ACC112 (cell line): ENCODE results near the gene PAPSS1.

Source experiments
- H2AFZ ChIP-seq: fragments of 200-600 bp; sonication (generic); one replicate; pipeline ENCODE4 v1.6.0; 2017; ENCODE audit warnings: antibody characterized with exemption, low read length; ENCODE audit not compliant: unreplicated experiment
- H3K27ac ChIP-seq: fragments of 200-600 bp; sonication (generic); 2 replicates; pipeline ENCODE4 v1.5.1; 2014; ENCODE audit warnings: low read depth, mild to moderate bottlenecking, antibody characterized with exemption, low read length, moderate library complexity
- H3K27me3 ChIP-seq: fragments of 200-600 bp; sonication (generic); 2 replicates; pipeline ENCODE4 v1.6.1; 2014; ENCODE audit warnings: mild to moderate bottlenecking, antibody characterized with exemption, low read length, moderate library complexity, mixed read lengths; ENCODE audit not compliant: insufficient read depth
- H3K36me3 ChIP-seq: fragments of 200-600 bp; sonication (generic); 2 replicates; pipeline ENCODE4 v1.6.1; 2016; ENCODE audit warnings: mild to moderate bottlenecking, antibody characterized with exemption, low read length, moderate library complexity, mixed read lengths; ENCODE audit not compliant: insufficient read depth
- H3K4me1 ChIP-seq: fragments of 200-600 bp; sonication (generic); one replicate; pipeline ENCODE4 v1.6.1; 2016; ENCODE audit warnings: low read length, mixed read lengths; ENCODE audit not compliant: insufficient read depth, unreplicated experiment, control insufficient read depth
- H3K4me3 ChIP-seq: fragments of 200-600 bp; sonication (generic); 2 replicates; pipeline ENCODE4 v1.5.1; 2014; ENCODE audit warnings: mild to moderate bottlenecking, low read depth, low read length
- H3K79me2 ChIP-seq: fragments of 200-600 bp; sonication (generic); one replicate; pipeline ENCODE4 v1.6.0; 2016; ENCODE audit warnings: low read length; ENCODE audit not compliant: control insufficient read depth, unreplicated experiment, insufficient read depth

The PAPSS1 gene

DNA sequence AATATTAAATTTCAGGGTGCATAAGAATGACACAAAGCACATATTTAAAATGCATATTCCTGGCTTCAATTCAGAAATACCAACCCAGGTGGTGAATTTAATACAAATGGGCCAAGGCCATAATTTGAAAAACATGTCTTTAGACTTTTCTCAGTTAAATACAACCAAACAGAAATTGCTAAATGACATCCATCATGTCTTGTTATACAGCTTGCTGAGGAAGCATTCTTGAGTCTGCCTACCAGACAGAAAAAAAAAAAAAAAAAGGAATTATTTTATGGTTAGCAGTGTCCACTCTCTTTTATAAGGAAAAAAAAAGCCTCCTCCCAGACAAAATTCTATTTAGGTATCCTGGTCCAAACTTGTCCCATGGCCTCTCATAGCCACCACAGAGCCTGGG is 119.1 kb downstream of the PAPSS1 start:
- Histone ChIP-seq H3K4me1 (no peaks in the 10 kb centered on the region), H3K36me3 (no peaks in the 10 kb centered on the region), H3K79me2 (no peaks in the 10 kb centered on the region), H3K27ac (no peak overlapping the region), H3K27me3 (peaks cover 1% of the 10 kb centered on the region; the same call in 1 of the 2 replicates), H3K4me3 (no peak overlapping the region), H2AFZ (no peak overlapping the region)

DNA sequence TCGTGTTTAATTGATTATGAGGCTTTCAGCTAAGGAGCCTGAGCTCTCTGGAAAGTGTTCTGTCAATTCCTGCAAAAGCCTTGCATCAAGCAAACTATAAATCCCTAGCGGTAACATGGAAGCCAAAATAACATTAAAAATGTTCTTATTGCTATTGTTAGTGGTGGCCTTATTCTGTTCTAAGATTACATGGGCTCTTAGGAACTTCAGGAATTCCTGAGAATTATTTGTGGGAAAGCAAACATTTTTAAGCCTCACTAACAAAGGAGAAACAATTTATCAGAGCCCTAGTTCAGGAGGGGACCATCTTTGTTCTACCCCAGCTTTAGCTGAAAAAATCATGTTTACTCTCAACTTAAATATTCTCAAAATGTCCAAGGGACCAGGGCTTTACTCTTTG is 119.6 kb downstream of the PAPSS1 start:
- H3K4me3 ChIP-seq = no peak overlapping the region
- H3K4me1 ChIP-seq = no peaks in the 10 kb centered on the region
- H3K36me3 ChIP-seq = no peaks in the 10 kb centered on the region
- no peak overlapping the region for H2AFZ ChIP-seq
- no peak overlapping the region for H3K27ac ChIP-seq
- H3K27me3 ChIP-seq = peaks cover 4% of the 10 kb centered on the region; the same call in 1 of the 2 replicates
- H3K79me2 ChIP-seq = no peaks in the 10 kb centered on the region

DNA sequence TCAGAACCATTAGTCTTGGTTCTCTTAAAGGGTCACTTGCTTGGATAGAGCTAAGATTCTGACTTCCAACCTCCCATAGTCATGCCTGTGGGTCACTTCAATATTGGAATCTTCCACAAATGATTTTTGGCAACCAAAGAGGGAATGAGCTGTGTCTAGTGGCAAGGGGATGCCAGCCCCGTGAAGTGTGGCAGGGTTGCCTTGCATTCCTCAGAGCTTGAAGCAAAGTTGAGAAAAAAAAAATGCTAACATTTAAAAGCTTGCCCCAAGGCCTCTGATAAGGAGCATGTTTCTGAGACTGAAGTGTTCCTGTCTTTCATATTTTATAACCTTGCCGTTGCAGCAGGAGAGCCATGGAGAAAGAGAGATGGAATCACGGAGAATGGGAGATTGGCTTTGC is 120.2 kb downstream of the PAPSS1 start:
- Histone ChIP-seq H2AFZ (no peak overlapping the region), H3K27ac (no peak overlapping the region)

DNA sequence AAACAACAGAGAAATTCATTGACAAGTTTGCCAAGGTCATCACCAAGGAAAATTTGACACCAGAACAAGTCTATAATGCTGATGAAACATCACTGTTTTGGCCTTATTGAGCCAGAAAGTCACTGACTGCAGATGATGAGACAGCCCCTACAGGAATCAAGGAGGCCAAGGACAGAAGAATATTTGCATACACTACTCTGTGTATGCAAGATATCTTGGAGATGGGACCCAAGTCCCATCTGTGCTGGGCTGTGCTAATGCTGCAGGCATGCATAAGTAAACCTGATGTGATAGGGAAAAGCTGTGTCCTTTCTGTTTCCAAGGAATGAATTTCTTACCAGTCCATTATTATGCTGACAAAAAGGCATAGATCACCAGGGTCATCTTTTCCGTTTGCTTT is 126.8 kb downstream of the PAPSS1 start:
- H3K4me1 ChIP-seq = no peaks in the 10 kb centered on the region
- no peak overlapping the region for H3K4me3 ChIP-seq
- peaks cover 4% of the 10 kb centered on the region; the same call in 1 of the 2 replicates for H3K27me3 ChIP-seq
- no peaks in the 10 kb centered on the region for H3K36me3 ChIP-seq
- no peak overlapping the region for H2AFZ ChIP-seq
- H3K27ac ChIP-seq = no peak overlapping the region
- no peaks in the 10 kb centered on the region for H3K79me2 ChIP-seq

More for the DNA sequence above, 120.2 kb downstream of the PAPSS1 start:
- H3K79me2 ChIP-seq = no peaks in the 10 kb centered on the region
- no peak overlapping the region for H3K4me3 ChIP-seq
- H3K4me1 ChIP-seq = no peaks in the 10 kb centered on the region
- H3K27me3 ChIP-seq = peaks cover 4% of the 10 kb centered on the region; the same call in 1 of the 2 replicates
- H3K36me3 ChIP-seq = no peaks in the 10 kb centered on the region

DNA sequence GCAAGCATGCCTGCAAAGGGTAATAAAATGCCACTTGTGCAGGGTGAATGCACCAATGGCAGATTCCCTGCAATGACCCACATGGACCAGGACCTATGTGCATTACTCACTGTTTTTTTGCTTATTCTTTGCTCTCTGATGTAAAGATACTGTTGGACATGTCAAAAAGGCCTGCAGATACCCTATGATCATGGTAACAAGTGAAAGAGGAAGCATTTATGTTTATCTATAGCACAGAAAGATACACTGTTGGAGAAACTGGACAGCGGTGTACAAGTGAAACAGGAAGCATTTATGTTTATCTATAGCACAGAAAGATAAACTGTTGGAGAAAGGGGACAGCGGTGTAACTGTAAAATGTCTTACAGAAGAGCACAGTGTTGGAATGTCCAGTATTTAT is 127.5 kb downstream of the PAPSS1 start:
- no peaks in the 10 kb centered on the region for H3K4me1 ChIP-seq
- peaks cover 4% of the 10 kb centered on the region; the same call in 1 of the 2 replicates for H3K27me3 ChIP-seq
- H3K79me2 ChIP-seq = no peaks in the 10 kb centered on the region
- no peaks in the 10 kb centered on the region for H3K36me3 ChIP-seq
- no peak overlapping the region for H3K4me3 ChIP-seq
- no peak overlapping the region for H3K27ac ChIP-seq
- no peak overlapping the region for H2AFZ ChIP-seq

DNA sequence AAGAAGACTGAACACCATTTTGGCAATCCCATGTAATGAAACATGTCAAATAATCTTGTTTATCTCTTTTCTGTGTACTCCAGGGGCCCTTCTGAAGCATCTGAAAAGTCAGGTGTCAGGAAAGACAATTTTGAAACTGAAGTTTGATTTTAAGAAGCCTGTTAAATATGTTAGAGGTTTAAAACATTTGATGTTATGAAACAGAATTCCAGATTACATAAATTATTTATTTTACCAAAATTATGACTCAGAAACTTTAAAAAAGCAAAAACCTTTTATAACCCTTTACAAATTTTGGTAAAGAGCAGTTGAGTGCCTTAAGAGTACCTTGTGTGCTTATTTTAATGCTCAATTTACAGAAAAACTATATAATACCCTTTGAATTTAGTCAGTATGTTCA is 130.8 kb downstream of the PAPSS1 start:
- no peak overlapping the region for H2AFZ ChIP-seq
- H3K4me3 ChIP-seq = no peak overlapping the region
- H3K27ac ChIP-seq = no peak overlapping the region
- H3K27me3 ChIP-seq = no peaks in the 10 kb centered on the region
- H3K36me3 ChIP-seq = no peaks in the 10 kb centered on the region
- H3K4me1 ChIP-seq = no peaks in the 10 kb centered on the region
- no peaks in the 10 kb centered on the region for H3K79me2 ChIP-seq

DNA sequence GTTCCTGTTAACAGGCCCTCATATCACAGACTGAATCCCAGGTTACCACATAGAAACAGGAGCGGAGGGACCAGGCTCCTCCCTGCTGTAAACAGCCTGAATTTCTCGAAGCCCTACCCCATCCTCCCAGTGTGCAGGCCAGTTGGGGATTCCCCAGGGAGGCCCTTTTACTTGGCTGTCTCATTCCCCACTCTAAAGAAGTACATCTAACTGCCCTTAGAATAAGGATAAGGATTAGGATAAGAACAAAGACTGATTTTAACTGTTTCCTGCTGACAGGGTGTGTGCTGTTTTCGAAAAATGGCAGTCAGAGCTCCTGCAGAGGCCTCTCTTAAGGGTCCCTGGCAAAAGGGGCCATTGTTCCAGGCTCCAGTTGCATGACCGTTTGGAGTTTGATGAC is 133.7 kb downstream of the PAPSS1 start:
- no peak overlapping the region for H2AFZ ChIP-seq
- no peak overlapping the region for H3K4me3 ChIP-seq
- H3K27me3 ChIP-seq = no peaks in the 10 kb centered on the region

DNA sequence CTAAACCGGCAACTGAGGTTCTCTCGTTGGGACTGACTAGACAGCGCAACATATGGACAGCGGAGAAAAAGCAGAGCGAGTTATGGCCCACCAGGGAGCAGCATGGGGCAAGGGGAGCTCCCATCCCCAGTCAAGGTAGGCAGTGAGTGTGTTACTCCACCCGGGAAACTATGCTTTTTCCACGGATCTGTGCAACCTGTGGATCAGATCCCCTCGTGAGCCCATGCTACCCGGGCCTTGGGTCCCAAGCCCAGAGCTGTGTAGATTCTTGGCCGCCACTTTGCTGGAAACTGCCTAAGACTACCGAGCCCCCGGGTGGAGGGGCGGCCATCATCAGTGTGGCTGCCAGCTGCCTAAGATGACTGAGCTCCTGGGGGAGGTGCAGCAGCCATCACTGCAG is 140.9 kb downstream of the PAPSS1 start:
- Histone ChIP-seq H3K79me2 (no peaks in the 10 kb centered on the region), H3K27me3 (peaks cover 4% of the 10 kb centered on the region; the same call in 1 of the 2 replicates), H3K4me1 (no peaks in the 10 kb centered on the region), H3K27ac (no peak overlapping the region), H2AFZ (no peak overlapping the region), H3K4me3 (no peak overlapping the region), H3K36me3 (no peaks in the 10 kb centered on the region)

More for the DNA sequence above, 133.7 kb downstream of the PAPSS1 start:
- Histone ChIP-seq H3K79me2 (no peaks in the 10 kb centered on the region), H3K36me3 (no peaks in the 10 kb centered on the region), H3K27ac (no peak overlapping the region), H3K4me1 (no peaks in the 10 kb centered on the region)

DNA sequence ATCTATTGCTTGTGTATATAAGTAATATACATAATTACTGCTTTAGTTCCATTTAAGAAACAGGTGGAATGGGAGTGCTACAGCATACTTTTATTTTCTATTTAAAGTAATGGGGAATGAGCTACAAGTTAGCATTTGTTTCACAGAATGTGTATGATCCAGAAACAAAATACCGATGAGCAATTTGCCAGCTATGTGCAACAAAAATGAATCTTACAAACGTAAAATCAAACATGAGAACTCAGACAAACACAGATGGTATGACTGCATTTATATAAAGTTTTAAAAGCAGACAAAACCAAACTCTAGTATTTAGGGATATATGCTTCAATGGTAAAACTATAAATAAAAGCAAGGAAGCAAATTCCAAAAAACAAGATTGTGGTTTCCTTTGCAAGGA is 141.7 kb downstream of the PAPSS1 start:
- Histone ChIP-seq H3K4me1 (no peaks in the 10 kb centered on the region), H3K79me2 (no peaks in the 10 kb centered on the region), H2AFZ (no peak overlapping the region), H3K27ac (no peak overlapping the region), H3K4me3 (no peak overlapping the region), H3K36me3 (no peaks in the 10 kb centered on the region), H3K27me3 (peaks cover 4% of the 10 kb centered on the region; the same call in 1 of the 2 replicates)

DNA sequence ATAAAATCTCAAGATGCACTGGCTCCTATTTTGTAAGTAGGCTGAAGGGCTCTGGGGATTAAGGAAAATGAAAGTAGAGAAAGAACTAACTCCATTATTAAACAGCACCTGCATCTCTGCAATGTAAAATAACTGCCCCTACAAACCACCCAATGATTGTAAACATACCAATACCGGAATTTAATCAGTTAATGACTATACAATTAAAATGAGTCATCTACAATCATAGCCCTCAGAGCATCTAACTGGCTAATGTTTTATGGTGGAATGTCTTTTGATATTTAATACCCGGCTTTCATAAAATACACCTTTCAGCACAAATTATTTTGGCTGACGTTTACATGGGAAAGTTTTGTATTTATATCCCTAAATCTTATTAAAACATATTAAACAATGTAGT is 142.3 kb downstream of the PAPSS1 start:
- no peak overlapping the region for H3K4me3 ChIP-seq
- no peak overlapping the region for H2AFZ ChIP-seq
- H3K27ac ChIP-seq = no peak overlapping the region
- no peaks in the 10 kb centered on the region for H3K36me3 ChIP-seq
- peaks cover 4% of the 10 kb centered on the region; the same call in 1 of the 2 replicates for H3K27me3 ChIP-seq
- no peaks in the 10 kb centered on the region for H3K79me2 ChIP-seq
- H3K4me1 ChIP-seq = no peaks in the 10 kb centered on the region

DNA sequence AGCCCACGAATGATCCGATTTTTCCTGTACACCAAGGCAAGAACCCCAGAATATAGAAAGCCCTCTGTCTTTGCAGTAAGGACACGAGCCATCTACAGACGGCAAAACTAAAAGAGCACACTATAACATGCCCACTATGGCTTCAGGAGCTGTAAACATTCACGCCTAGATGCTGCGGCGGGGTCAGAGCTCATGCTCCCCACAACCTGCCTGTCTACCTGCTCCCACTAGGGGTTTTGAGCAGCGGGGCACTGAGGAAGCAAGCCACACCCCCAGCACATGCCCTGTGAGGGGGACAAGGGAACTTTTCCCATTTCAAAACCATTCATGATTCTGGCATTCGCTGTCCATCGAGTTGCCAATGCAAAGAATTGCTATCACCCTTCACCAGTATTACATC is 144.8 kb downstream of the PAPSS1 start:
- Histone ChIP-seq H3K4me3 (no peak overlapping the region), H3K36me3 (no peaks in the 10 kb centered on the region), H3K79me2 (no peaks in the 10 kb centered on the region), H3K4me1 (no peaks in the 10 kb centered on the region), H3K27ac (no peak overlapping the region), H3K27me3 (no peaks in the 10 kb centered on the region), H2AFZ (no peak overlapping the region)
